BLaER1 treated with 17β-estradiol and CSF1 and Interleukin-3, amounts not matched to agents 10 nM and 100 nM (cell line): Measurements from ENCODE around the gene MOB3B.

Source experiments
- H3K27ac ChIP-seq, 11 experiments: shearing (Covaris generic); formaldehyde crosslinking; 2 replicates each; pipeline ENCODE4 v1.8.1; 2022
- H3K27me3 ChIP-seq, 11 experiments: shearing (Covaris generic); formaldehyde crosslinking; 2 replicates each; pipeline ENCODE4 v1.8.1; 2022
- H3K36me3 ChIP-seq, 11 experiments: shearing (Covaris generic); formaldehyde crosslinking; 2 replicates each; pipeline ENCODE4 v1.8.1; 2022
- H3K4me1 ChIP-seq, 10 experiments: shearing (Covaris generic); formaldehyde crosslinking; 2 replicates each; pipeline ENCODE4 v1.8.1; 2022
- H3K4me2 ChIP-seq, 11 experiments: shearing (Covaris generic); formaldehyde crosslinking; 2 replicates each; pipeline ENCODE4 v1.8.1; 2022
- H3K4me3 ChIP-seq, 10 experiments: shearing (Covaris generic); formaldehyde crosslinking; 2 replicates each; pipeline ENCODE4 v1.8.1; 2022
- H3K9ac ChIP-seq, 11 experiments: shearing (Covaris generic); formaldehyde crosslinking; 2 replicates each; pipeline ENCODE4 v1.8.1; 2022
- H3K9me3 ChIP-seq, 11 experiments: shearing (Covaris generic); formaldehyde crosslinking; replicated peaks in 1 of 11; 2 replicates each; pipeline ENCODE4 v1.8.1; 2022
- H4K20me1 ChIP-seq, 11 experiments: shearing (Covaris generic); formaldehyde crosslinking; 2 replicates each; pipeline ENCODE4 v1.8.1; 2022
- Cebpa-rat ChIP-seq, 11 experiments: shearing (Covaris generic); IDR thresholded peaks; 2 replicates each; pipeline ENCODE4 v1.8.1; 2022

The MOB3B gene

DNA sequence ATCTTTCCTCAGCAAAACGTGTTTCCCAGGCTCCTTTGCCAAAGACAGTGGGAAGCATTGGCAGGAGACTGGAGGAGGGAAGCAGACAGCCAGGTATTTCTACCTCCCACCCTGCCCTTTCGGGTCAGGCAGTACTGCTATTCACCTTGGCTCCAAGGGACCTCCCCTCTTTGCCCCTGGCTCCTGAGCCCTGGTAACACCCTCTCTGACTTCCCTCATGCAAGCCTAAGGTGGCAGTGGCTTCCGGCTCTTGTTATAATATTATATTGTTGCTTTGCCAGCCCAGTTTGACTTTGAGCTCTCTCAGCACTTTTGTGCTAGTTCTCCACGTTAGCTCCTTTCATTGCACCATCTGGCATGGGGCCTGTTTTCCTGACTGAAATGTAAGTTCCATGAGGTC is 87.2 kb downstream of the MOB3B start:
- H3K27me3 ChIP-seq = no peaks in the 10 kb centered on the region
- H3K27ac ChIP-seq = peak overlapping the region; percentile 24 to 73 (median 63); a peak in 21 of 22 replicates
- peak overlapping the region in 6 of 11 experiments; percentile 12 to 62 (median 41); a peak in 8 of 22 replicates for H3K9ac ChIP-seq
- H3K36me3 ChIP-seq = peaks cover 0 to 27% (median 0%) of the 10 kb centered on the region in 11 experiments; a peak in 3 of 22 replicates
- peak overlapping the region in 1 of 10 experiments; percentile 34; a peak in 2 of 20 replicates for H3K4me3 ChIP-seq
- peak overlapping the region; percentile 70 to 89 (median 83) for H3K4me2 ChIP-seq
- peaks cover 43 to 69% (median 56%) of the 10 kb centered on the region in 10 experiments for H3K4me1 ChIP-seq
- no peak for TF ChIP-seq Cebpa-rat (IDR thresholded peaks at IDR 0.05)
- H4K20me1 ChIP-seq = no peaks in the 10 kb centered on the region; a peak in 1 of 22 replicates
- peaks cover 0 to 1% (median 0%) of the 10 kb centered on the region in 11 experiments; a peak in 2 of 22 replicates for H3K9me3 ChIP-seq

DNA sequence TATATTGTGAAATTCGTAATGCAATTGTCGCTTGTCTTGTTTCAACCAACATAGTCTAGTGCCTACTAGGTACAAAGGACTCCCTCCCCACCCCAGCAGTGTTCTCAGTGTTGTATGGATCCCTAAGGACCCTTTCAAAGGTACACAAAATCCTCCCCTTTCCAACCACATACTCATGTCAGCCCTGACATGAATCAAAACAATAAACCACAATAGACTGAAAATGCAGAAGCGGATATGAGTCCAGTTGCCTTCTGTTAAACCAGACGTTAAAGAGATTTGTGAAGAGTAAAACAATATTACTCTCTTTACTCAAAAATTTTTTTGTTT is 87.9 kb downstream of the MOB3B start:
- peaks cover 0 to 21% (median 0%) of the 10 kb centered on the region in 11 experiments; a peak in 3 of 22 replicates for H3K36me3 ChIP-seq
- H3K9me3 ChIP-seq = no peaks in the 10 kb centered on the region; a peak in 1 of 22 replicates
- peak overlapping the region; percentile 59 to 89 (median 83) for H3K4me2 ChIP-seq
- H4K20me1 ChIP-seq = no peaks in the 10 kb centered on the region
- H3K9ac ChIP-seq = peak overlapping the region in 2 of 11 experiments; percentile 41 to 43; a peak in 2 of 22 replicates
- peaks cover 41 to 72% (median 57%) of the 10 kb centered on the region in 10 experiments for H3K4me1 ChIP-seq
- H3K27ac ChIP-seq = peak overlapping the region in 9 of 11 experiments; percentile 18 to 73 (median 63); a peak in 12 of 22 replicates
- no peak for TF ChIP-seq Cebpa-rat (IDR thresholded peaks at IDR 0.05)
- H3K27me3 ChIP-seq = no peaks in the 10 kb centered on the region
- H3K4me3 ChIP-seq = no peak overlapping the region

DNA sequence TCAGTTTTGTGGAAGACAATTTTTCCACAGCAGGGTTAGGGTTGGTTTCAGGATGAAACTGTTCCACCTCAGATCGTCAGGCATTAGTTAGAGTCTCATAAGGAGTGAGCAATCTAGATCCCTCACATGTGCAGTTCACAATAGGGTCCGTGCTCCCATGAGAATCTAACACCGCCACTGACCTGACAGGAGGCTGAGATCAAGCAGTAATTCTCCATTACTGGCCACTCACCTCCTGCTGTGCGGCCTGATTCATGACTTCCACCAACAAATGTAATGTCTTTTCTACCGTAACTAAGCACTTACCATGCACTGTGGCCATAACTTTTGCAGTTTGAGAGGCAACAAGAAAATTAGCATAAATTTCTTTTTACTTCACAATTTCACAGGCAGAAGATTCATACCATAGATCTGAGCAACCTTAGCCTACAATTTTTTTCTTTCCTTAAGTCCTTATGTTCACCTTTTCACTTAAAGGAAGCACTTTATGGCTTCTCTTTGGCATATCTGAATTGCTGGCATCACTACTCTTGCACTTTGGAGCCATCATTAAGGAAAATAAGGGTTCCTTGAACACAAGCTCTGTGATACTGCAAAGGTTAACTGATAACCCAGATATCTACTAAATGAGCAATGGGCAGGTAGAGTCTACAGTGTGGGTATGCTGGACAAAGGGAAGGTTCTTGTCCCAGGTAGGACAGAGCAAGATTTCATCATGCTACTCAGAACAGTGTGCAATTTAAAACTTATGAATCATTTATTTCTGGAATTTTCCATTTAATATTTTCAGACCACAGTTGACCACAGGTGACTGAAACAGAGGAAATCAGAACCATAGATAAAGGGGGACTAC is 88.5 kb downstream of the MOB3B start:
- H3K4me3 ChIP-seq = no peak overlapping the region
- H3K36me3 ChIP-seq = peaks cover 0 to 21% (median 0%) of the 10 kb centered on the region in 11 experiments; a peak in 3 of 22 replicates
- peaks cover 41 to 75% (median 57%) of the 10 kb centered on the region in 10 experiments for H3K4me1 ChIP-seq
- no peaks in the 10 kb centered on the region for H4K20me1 ChIP-seq
- no peaks in the 10 kb centered on the region; a peak in 1 of 22 replicates for H3K9me3 ChIP-seq
- H3K27ac ChIP-seq = peak overlapping the region in 9 of 11 experiments; percentile 18 to 73 (median 63); a peak in 15 of 22 replicates
- H3K9ac ChIP-seq = peak overlapping the region in 1 of 11 experiments; percentile 41; a peak in 1 of 22 replicates
- no peaks in the 10 kb centered on the region for H3K27me3 ChIP-seq
- peak overlapping the region; percentile 59 to 89 (median 83) for H3K4me2 ChIP-seq
- 0 out of 22 replicates have a peak, but pooled peaks of 1 of the 11 experiments have one; percentile 24 for TF ChIP-seq Cebpa-rat (IDR thresholded peaks at IDR 0.05)

DNA sequence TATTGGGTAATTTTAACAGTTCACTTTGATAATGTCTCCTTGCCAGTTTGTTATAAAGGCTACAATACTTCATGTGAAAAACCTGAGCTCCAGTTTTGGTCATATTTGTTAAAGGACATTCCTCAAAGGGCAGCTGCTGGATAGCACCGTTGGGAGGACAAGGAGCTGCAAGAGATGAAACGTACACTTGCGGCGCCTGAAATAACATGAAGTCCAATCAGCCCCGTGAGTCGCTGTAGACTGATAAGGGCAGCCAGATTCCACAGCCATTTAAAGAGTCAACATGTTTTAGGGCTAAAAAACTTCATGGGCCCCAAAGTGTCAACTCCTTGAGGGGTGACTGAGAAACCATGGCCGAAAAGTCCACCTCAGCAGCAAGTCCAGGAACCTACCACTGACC is 91.1 kb downstream of the MOB3B start:
- Histone ChIP-seq H3K4me2 (peak overlapping the region; percentile 57 to 84 (median 76)), H3K9ac (peak overlapping the region in 5 of 11 experiments; percentile 16 to 65 (median 47); a peak in 6 of 22 replicates), H3K36me3 (peaks cover 0 to 11% (median 0%) of the 10 kb centered on the region in 11 experiments; a peak in 3 of 22 replicates), H3K4me3 (no peak overlapping the region), H3K4me1 (peaks cover 41 to 97% (median 57%) of the 10 kb centered on the region in 10 experiments), H3K9me3 (no peaks in the 10 kb centered on the region; a peak in 1 of 22 replicates), H4K20me1 (no peaks in the 10 kb centered on the region), H3K27me3 (no peaks in the 10 kb centered on the region), H3K27ac (peak overlapping the region in 7 of 11 experiments; percentile 31 to 73 (median 55); a peak in 12 of 22 replicates)
- no peak for TF ChIP-seq Cebpa-rat (IDR thresholded peaks at IDR 0.05)

DNA sequence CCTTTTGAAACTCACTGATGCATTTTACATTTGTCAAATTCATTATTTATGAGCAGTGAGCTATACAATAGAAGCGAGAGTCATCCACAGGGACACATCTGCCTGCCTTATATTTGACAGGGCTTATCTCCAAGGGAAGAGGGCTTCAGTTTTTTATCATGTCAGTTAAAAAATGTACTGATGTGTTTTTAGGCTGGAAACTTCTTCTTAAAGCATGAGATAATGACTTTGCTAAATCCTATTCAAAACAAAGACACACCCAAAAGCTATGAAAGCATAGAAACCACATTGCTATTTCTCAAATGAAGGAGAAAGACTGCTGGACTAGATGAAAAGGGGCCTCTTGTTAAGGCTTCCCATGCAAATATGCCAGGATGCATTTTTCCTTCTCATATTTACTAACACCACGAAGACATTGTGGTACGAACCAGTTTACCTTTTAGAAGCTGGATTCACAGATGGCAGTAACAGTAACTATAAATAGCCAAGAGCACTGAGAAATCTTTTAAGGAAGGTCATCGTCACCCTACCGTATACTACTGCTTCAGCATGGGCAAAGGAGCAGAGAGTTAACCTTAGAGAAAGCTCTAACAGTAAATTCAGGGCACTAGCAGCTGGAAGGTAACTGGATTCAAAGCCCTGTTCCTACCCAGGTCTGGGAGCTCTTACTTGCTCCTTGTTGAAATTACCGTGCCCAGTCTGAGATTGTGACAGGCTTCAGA is 91.8 kb downstream of the MOB3B start:
- Histone ChIP-seq H3K9ac (peak overlapping the region in 5 of 11 experiments; percentile 16 to 65 (median 47); a peak in 9 of 22 replicates), H3K27me3 (no peaks in the 10 kb centered on the region), H3K4me3 (no peak overlapping the region), H4K20me1 (no peaks in the 10 kb centered on the region), H3K9me3 (no peaks in the 10 kb centered on the region), H3K4me2 (peak overlapping the region; percentile 57 to 84 (median 76)), H3K36me3 (peaks cover 0 to 11% (median 0%) of the 10 kb centered on the region in 11 experiments; a peak in 3 of 22 replicates), H3K27ac (peak overlapping the region in 10 of 11 experiments; percentile 0 to 73 (median 48); a peak in 14 of 22 replicates), H3K4me1 (peaks cover 37 to 95% (median 49%) of the 10 kb centered on the region in 10 experiments)
- TF ChIP-seq Cebpa-rat (IDR thresholded peaks at IDR 0.05) = no peak

DNA sequence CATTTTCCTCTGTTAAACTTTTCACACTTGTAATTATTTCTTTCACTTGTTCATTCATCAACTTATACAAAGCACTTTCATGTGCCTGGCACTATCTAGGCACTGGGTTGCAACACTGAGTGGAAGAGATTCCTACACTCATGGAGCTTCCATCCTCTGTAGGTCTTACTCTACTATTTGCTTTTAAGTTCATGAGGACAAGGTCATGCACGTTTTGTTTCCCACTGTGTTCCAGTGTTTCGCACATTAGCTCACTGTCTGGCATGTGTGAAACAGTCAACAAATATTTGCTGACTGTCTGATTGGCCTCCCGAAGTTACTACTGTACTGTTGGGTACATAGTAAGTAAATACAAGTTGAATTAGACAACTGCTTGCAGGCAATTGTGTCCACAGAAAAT is 93.4 kb downstream of the MOB3B start:
- H4K20me1 ChIP-seq = no peaks in the 10 kb centered on the region; a peak in 1 of 22 replicates
- H3K27ac ChIP-seq = no peak overlapping the region

DNA sequence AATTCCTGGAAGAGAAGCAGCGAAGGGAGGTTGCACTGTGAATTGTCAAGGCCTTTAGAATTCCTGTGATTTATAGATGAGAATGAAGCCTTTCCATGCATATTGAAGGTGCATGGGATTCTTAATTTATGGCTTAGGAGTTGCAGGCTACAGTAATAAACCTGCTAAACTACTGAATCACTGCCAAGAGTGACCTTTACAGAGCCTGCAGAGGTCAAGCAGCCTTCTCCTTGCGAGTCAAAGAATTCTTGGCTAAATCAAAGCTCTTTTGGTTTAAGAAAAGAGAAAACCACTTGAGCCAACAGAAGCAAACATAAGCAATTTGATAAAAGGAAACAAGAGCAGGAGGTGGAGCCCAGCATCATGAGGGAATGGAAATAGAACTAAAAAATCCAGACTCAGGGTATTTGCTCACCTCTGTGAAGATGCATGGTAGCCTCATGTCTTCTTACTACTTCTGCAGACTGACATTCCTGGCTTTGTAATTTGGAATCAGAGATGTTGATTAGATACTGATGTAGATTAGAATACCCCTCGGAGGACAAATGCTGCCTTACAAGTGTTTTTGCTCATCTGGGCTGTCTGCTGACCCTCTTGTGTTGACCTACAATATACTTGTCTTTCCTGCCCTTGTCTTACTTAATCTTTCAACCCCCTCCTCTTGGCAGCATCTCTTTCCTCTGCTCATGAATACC is 95.8 kb downstream of the MOB3B start:
- no peak for TF ChIP-seq Cebpa-rat (IDR thresholded peaks at IDR 0.05)
- H3K9ac ChIP-seq = no peak overlapping the region
- no peak overlapping the region for H3K27ac ChIP-seq
- H3K4me3 ChIP-seq = no peak overlapping the region
- H3K27me3 ChIP-seq = no peaks in the 10 kb centered on the region
- peaks cover 23 to 71% (median 30%) of the 10 kb centered on the region in 10 experiments for H3K4me1 ChIP-seq
- no peaks in the 10 kb centered on the region for H3K9me3 ChIP-seq
- peak overlapping the region in 2 of 11 experiments; percentile 33 to 49; a peak in 4 of 22 replicates for H3K4me2 ChIP-seq
- H4K20me1 ChIP-seq = no peaks in the 10 kb centered on the region; a peak in 1 of 22 replicates
- peaks cover 0 to 14% (median 0%) of the 10 kb centered on the region in 11 experiments; a peak in 3 of 22 replicates for H3K36me3 ChIP-seq

More for the DNA sequence above, 93.4 kb downstream of the MOB3B start:
- Histone ChIP-seq H3K9ac (no peak overlapping the region), H3K9me3 (no peaks in the 10 kb centered on the region), H3K4me1 (peaks cover 33 to 95% (median 44%) of the 10 kb centered on the region in 10 experiments), H3K4me3 (no peak overlapping the region), H3K36me3 (peaks cover 0 to 16% (median 0%) of the 10 kb centered on the region in 11 experiments; a peak in 3 of 22 replicates), H3K4me2 (0 out of 22 replicates have a peak overlapping the region, but pooled peaks of 1 of the 11 experiments have one; percentile 41), H3K27me3 (no peaks in the 10 kb centered on the region)
- no peak for TF ChIP-seq Cebpa-rat (IDR thresholded peaks at IDR 0.05)

DNA sequence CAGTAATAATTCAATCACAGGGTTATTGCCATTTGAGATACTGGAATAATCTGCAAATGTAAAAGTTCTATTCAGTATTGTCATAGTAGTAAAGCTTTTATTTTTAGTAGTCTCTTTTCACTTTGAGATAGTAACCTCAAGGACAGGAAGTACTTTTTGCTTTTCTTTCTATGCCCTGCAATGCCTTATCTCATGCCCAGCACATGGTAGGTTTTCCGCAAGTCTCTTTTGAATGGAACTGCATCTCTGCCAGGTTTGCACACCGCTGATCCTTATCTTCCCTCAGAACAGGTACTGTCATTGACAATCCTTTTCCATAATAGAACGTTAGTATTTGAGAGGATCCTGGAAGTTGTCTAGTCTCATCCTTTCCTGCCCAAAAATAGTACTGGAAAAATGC is 97.3 kb downstream of the MOB3B start:
- Histone ChIP-seq H3K27me3 (no peaks in the 10 kb centered on the region), H3K36me3 (peaks cover 0 to 14% (median 0%) of the 10 kb centered on the region in 11 experiments; a peak in 2 of 22 replicates), H4K20me1 (no peaks in the 10 kb centered on the region; a peak in 1 of 22 replicates), H3K4me1 (peaks cover 10 to 56% (median 17%) of the 10 kb centered on the region in 10 experiments; a peak in 19 of 20 replicates), H3K4me2 (peak overlapping the region in 10 of 11 experiments; percentile 1 to 62 (median 25); a peak in 16 of 22 replicates), H3K9me3 (no peaks in the 10 kb centered on the region), H3K9ac (no peak overlapping the region), H3K27ac (no peak overlapping the region), H3K4me3 (no peak overlapping the region)
- no peak for TF ChIP-seq Cebpa-rat (IDR thresholded peaks at IDR 0.05)
